Colonic mucosa (tissue), 4 donors: ENCODE results near the gene MISP3. TPM values are rescaled to one million over a fixed set of nuclear protein-coding genes. Genes with fewer than 3 reads are reported as not detected.
A peak's percentile ranks its signal among the peaks of the same experiment; 100 is the strongest.

Experiments
- DNase-seq: peaks from one replicate; pipeline ENCODE4 v3.0.0-alpha.2; 2020
- H3K27ac ChIP-seq: fragments of 200-600 bp; one replicate; pipeline ENCODE4 v1.8.0; 2021
- H3K27me3 ChIP-seq: fragments of 200-600 bp; one replicate; pipeline ENCODE4 v1.8.0; 2021
- H3K36me3 ChIP-seq: fragments of 200-600 bp; one replicate; pipeline ENCODE4 v1.8.0; 2021
- H3K4me1 ChIP-seq: fragments of 200-600 bp; one replicate; pipeline ENCODE4 v1.8.0; 2021; ENCODE audit warnings: mild to moderate bottlenecking
- H3K4me3 ChIP-seq: fragments of 200-600 bp; one replicate; pipeline ENCODE4 v1.8.0; 2021
- H3K9ac ChIP-seq, 2 donors: one replicate each; pipeline ENCODE4 v1.7.0; 2013; ENCODE audit warnings: control low read depth in 2 of 2, low read depth in 2 of 2, low read length in 2 of 2
- H3K9me3 ChIP-seq: fragments of 200-600 bp; one replicate; pipeline ENCODE4 v1.8.0; 2021
- CTCF ChIP-seq: fragments of 200-600 bp; IDR thresholded peaks from one replicate; pipeline ENCODE4 v1.8.0; 2022; ENCODE audit warnings: antibody characterized with exemption, mild to moderate bottlenecking
- intact Hi-C: fragments of 100-400 bp; cut with DNase I; formaldehyde crosslinking; loops from one replicate; pipeline ENCODE4 v1.14.1; 2022
- total RNA-seq, 2 donors: library from RNA; stranded (reverse); fragmentation: NEBNext Ultra II Directional in 1 of 2; extraction: Animal tissue kit (Norgen Biotek cat#: 25700) in 1 of 2; gene quantifications; one replicate each; pipeline ENCODE4 v1.2.1, GENCODE V29; 2021
- donor health status: healthy.
- donor health status: DM: no; HTN: no; CAD: no.
- donor health status: DM: no; HTN: no; CAD: no.

MISP3 gene
- total RNA-seq, 2 donors from 2014 or later = 32.7 to 50.0 TPM

- H3K36me3 ChIP-seq = no peaks in the 10 kb centered on the region
Measured at GRCh38 chr19:14106840-14107239, 34.3 kb downstream of the MISP3 start.

DNA sequence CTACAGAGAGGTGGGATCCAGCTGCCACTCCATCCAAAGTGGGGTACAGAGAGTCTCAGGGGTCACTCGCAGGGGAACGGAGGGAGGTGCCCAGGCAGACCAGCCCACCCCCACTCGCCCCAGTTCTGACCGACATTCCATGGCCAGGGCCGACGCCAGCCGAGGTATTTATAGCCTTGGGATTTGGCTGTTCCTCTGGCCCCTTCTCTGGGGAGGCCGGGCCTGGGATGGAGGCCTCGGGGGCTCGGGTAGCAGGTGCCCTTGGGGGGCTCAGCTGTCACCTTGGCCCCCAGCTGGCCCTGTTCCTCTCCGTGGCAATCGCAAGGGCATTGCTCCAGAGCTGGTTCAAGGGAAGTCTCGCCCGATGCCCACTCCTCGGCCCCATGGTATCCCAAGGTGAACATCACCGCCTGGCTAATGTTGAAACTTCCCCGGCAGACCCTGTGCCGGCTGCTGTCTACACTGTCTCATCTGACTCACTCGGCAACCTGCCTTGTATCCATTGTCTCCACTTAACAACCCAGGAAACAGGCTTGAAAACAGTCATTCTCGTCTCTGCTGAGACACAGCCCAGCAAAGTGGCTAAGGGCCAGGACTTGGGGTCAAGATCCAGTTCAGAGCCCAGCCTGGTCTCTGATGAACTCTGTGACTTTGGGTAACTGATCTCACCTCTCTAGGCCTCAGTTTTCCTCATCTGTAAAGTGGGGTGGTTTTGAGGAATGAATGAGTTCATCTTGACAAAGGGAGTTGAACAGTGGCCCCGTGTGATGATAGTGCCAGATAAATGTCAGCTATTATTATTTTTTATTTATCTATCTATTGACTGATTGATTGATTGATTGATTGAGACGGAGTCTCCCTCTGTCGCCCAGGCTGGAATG, 35.2 kb downstream of the MISP3 start:
- H3K4me3 ChIP-seq = no peak overlapping the region
- H3K9ac ChIP-seq = peak overlapping the region in 1 of 2 donors; percentile 12
- no peak for TF ChIP-seq CTCF
- no peaks in the 10 kb centered on the region for H3K4me1 ChIP-seq
- intact Hi-C loops = no loop called here
- no peaks in the 10 kb centered on the region for H3K9me3 ChIP-seq
- no peak overlapping the region for H3K27ac ChIP-seq
- H3K27me3 ChIP-seq = no peaks in the 10 kb centered on the region
- DNase-seq = no peak
- H3K36me3 ChIP-seq = no peaks in the 10 kb centered on the region

More at GRCh38 chr19:14106840-14107239, 34.3 kb downstream of the MISP3 start:
- no peaks in the 10 kb centered on the region for H3K4me1 ChIP-seq
- H3K9ac ChIP-seq = no peak overlapping the region
- H3K27ac ChIP-seq = no peak overlapping the region
- no peaks in the 10 kb centered on the region for H3K27me3 ChIP-seq
- intact Hi-C loops = no loop called here
- no peak overlapping the region for H3K4me3 ChIP-seq
- DNase-seq = no peak
- no peak for TF ChIP-seq CTCF
- no peaks in the 10 kb centered on the region for H3K9me3 ChIP-seq

- H3K4me1 ChIP-seq = no peaks in the 10 kb centered on the region
- TF ChIP-seq CTCF = no peak
- H3K27me3 ChIP-seq = no peaks in the 10 kb centered on the region
- no peak overlapping the region for H3K9ac ChIP-seq
- no peak overlapping the region for H3K4me3 ChIP-seq
- H3K9me3 ChIP-seq = no peaks in the 10 kb centered on the region
- intact Hi-C loops = no loop called here
- DNase-seq = no peak
- no peaks in the 10 kb centered on the region for H3K36me3 ChIP-seq
- H3K27ac ChIP-seq = no peak overlapping the region
Measured at GRCh38 chr19:14110650-14111049, 38.1 kb downstream of the MISP3 start.

DNA sequence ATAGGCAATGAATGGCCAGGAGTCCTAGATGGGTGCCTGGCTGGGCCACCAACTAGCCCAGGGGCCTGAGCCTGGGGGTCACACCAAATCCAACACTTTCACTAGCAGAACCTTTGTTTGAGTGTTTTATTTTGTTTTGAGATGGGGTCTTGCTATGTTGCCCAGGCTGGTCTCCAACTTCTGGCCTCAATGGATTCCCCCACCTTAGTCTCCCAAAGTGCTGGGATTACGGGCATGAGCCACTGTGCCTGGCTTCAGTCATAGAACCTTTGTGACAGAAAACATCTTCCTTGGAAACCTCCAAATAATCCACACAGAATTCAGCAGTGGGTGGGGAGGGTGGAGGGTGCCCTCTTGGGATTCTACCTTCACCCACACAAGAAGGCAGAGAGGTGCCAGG, 38.9 kb downstream of the MISP3 start:
- H3K36me3 ChIP-seq = no peaks in the 10 kb centered on the region
- TF ChIP-seq CTCF = no peak
- DNase-seq = no peak
- no peak overlapping the region for H3K4me3 ChIP-seq
- H3K27ac ChIP-seq = no peak overlapping the region
- intact Hi-C loops = no loop called here
- no peaks in the 10 kb centered on the region for H3K27me3 ChIP-seq
- H3K9me3 ChIP-seq = no peaks in the 10 kb centered on the region
- peaks cover 6% of the 10 kb centered on the region for H3K4me1 ChIP-seq
- H3K9ac ChIP-seq = no peak overlapping the region

- Histone ChIP-seq H3K27ac (peak overlapping the region; percentile 28), H3K4me3 (no peak overlapping the region), H3K9ac (peak overlapping the region; percentile 30 to 57), H3K9me3 (no peaks in the 10 kb centered on the region), H3K36me3 (no peaks in the 10 kb centered on the region), H3K27me3 (no peaks in the 10 kb centered on the region), H3K4me1 (peaks cover 6% of the 10 kb centered on the region)
- DNase-seq = no peak
- no peak for TF ChIP-seq CTCF
- intact Hi-C loops = no loop called here
Measured at GRCh38 chr19:14112051-14112808, 39.6 kb downstream of the MISP3 start.
